CD14-positive monocyte (primary cell): ENCODE results near the gene PTPRN2. TPM values are rescaled to one million over a fixed set of nuclear protein-coding genes. Genes with fewer than 3 reads are reported as not detected.

Experiments
- DNase-seq, 3 donors: peaks; one replicate each; pipeline ENCODE4 v3.0.0-alpha.2; 2011 to 2022
- H2AFZ ChIP-seq: 2 replicates; pipeline ENCODE4 v1.6.0; 2012; ENCODE audit warnings: mild to moderate bottlenecking, low read depth, low read length, inconsistent platforms; ENCODE audit not compliant: insufficient read depth, poor library complexity, severe bottlenecking
- H3K27ac ChIP-seq, 2 donors: 1 replicate in 1 of 2; 2 replicates in 1 of 2; pipeline ENCODE4 v1.5.1; 2012 to 2013; ENCODE audit warnings: low read length in 2 of 2, control low read depth in 1 of 2, inconsistent platforms in 1 of 2, low read depth in 1 of 2, mild to moderate bottlenecking in 1 of 2
- H3K27me3 ChIP-seq, 2 donors: one replicate each; pipeline versions ENCODE4 v1.6.0 to v1.6.1; 2011 to 2013; ENCODE audit warnings: low read length in 2 of 2; ENCODE audit not compliant: control insufficient read depth in 2 of 2, insufficient read depth in 2 of 2
- H3K36me3 ChIP-seq, 2 donors: replicated peaks in 1 of 2; 1 replicate in 1 of 2; 2 replicates in 1 of 2; pipeline versions ENCODE4 v1.5.1 to v1.6.1; 2012 to 2013; ENCODE audit warnings: low read length in 2 of 2, control low read depth in 1 of 2, inconsistent platforms in 1 of 2, mild to moderate bottlenecking in 1 of 2; ENCODE audit not compliant: insufficient read depth in 2 of 2, control insufficient read depth in 1 of 2
- H3K4me1 ChIP-seq, 2 donors: 1 replicate in 1 of 2; 2 replicates in 1 of 2; pipeline versions ENCODE4 v1.5.1 to v1.6.1; 2012 to 2013; ENCODE audit warnings: low read length in 2 of 2, control low read depth in 1 of 2, inconsistent platforms in 1 of 2, mild to moderate bottlenecking in 1 of 2, moderate library complexity in 1 of 2; ENCODE audit not compliant: insufficient read depth in 2 of 2, control insufficient read depth in 1 of 2
- H3K4me2 ChIP-seq: replicated peaks from 2 replicates; pipeline ENCODE3; 2012; ENCODE audit warnings: low read length, moderate library complexity, mild to moderate bottlenecking; ENCODE audit not compliant: poor library complexity, severe bottlenecking; ENCODE audit errors: extremely low read depth
- H3K4me3 ChIP-seq, 3 experiments: fragments of 200-600 bp in 1 of 3; sonication (generic) in 1 of 3; replicated peaks in 1 of 3; 1 replicate in 2 of 3; 2 replicates in 1 of 3; pipeline ENCODE4 v1.5.1; 2011 to 2013; ENCODE audit warnings: low read length in 3 of 3, mild to moderate bottlenecking in 3 of 3, control low read depth in 2 of 3, low read depth in 2 of 3, inconsistent platforms in 1 of 3, moderate library complexity in 1 of 3
- H3K79me2 ChIP-seq: 2 replicates; pipeline ENCODE4 v1.6.0; 2012; ENCODE audit warnings: mild to moderate bottlenecking, control low read depth, inconsistent platforms, low read length, moderate library complexity; ENCODE audit not compliant: insufficient read depth
- H3K9ac ChIP-seq: 2 replicates; pipeline ENCODE4 v1.6.0; 2017; ENCODE audit warnings: low read length, mild to moderate bottlenecking; ENCODE audit not compliant: insufficient read depth, poor library complexity, severe bottlenecking
- H3K9me3 ChIP-seq, 2 donors: replicated peaks in 1 of 2; 1 replicate in 1 of 2; 2 replicates in 1 of 2; pipeline versions ENCODE4 v1.5.1 to v1.6.1; 2012 to 2013; ENCODE audit warnings: low read length in 2 of 2, control low read depth in 1 of 2; ENCODE audit not compliant: control insufficient read depth in 1 of 2, insufficient read depth in 1 of 2
- H4K20me1 ChIP-seq: 2 replicates; pipeline ENCODE4 v1.6.0; 2012; ENCODE audit warnings: mild to moderate bottlenecking, low read length, control low read depth, moderate library complexity; ENCODE audit not compliant: insufficient read depth
- H3K27ac Mint-ChIP-seq, 7 donors: one replicate each; pipeline ENCODE4 v1.8.0; 2020; ENCODE audit warnings: mild to moderate bottlenecking in 7 of 7, mixed read lengths in 7 of 7, moderate library complexity in 6 of 7, inconsistent platforms in 2 of 7
- H3K27me3 Mint-ChIP-seq, 3 donors: one replicate each; pipeline ENCODE4 v1.8.0; 2021 to 2022; ENCODE audit warnings: low read depth in 3 of 3, mild to moderate bottlenecking in 3 of 3, mixed read lengths in 3 of 3, moderate library complexity in 3 of 3, inconsistent platforms in 1 of 3
- H3K36me3 Mint-ChIP-seq, 2 donors: one replicate each; pipeline ENCODE4 v1.8.0; 2020; ENCODE audit warnings: mixed read lengths in 2 of 2, inconsistent platforms in 1 of 2, mild to moderate bottlenecking in 1 of 2
- H3K4me1 Mint-ChIP-seq: one replicate; pipeline ENCODE4 v1.8.0; 2020; ENCODE audit warnings: mild to moderate bottlenecking, mixed read lengths
- H3K4me3 Mint-ChIP-seq, 2 donors: one replicate each; pipeline ENCODE4 v1.8.0; 2020; ENCODE audit warnings: mild to moderate bottlenecking in 2 of 2, mixed read lengths in 2 of 2, moderate library complexity in 1 of 2
- H3K9me3 Mint-ChIP-seq, 7 donors: one replicate each; pipeline ENCODE4 v1.8.0; 2020 to 2022; ENCODE audit warnings: mixed read lengths in 7 of 7, mild to moderate bottlenecking in 6 of 7, moderate library complexity in 6 of 7, inconsistent platforms in 2 of 7
- WGBS: methylation state at CpG from one replicate; pipeline ENCODE4 v1.1.5; 2013; ENCODE audit warnings: missing lambda C conversion rate; ENCODE audit not compliant: insufficient coverage; 5-methylcytosine and 5-hydroxymethylcytosine counted together
- intact Hi-C, 2 donors: fragments of 100-400 bp; cut with micrococcal nuclease; formaldehyde crosslinking; loops; one replicate each; pipeline versions ENCODE4 v1.15.0 to v1.15.1; 2023
- polyA plus RNA-seq, 3 donors: library from polyadenylated mRNA; depleted of rRNA in 1 of 3; unstranded in 2 of 3; stranded (reverse) in 1 of 3; fragments of 300-500 nt in 2 of 3; fragments of >200 nt in 1 of 3; fragmentation: Illumina TruSeq in 2 of 3; gene quantifications; 1 replicate in 2 of 3; 2 replicates in 1 of 3; pipeline ENCODE4 v1.2.3, GENCODE V29; 2012 to 2021
- TF ChIP-seq, protein P1 (sequence below): fragments of 200-600 bp; IDR thresholded peaks from one replicate; pipeline ENCODE4 v1.8.0; 2022; ENCODE audit warnings: antibody characterized with exemption, mild to moderate bottlenecking

Gene PTPRN2
- polyA plus RNA-seq, 3 donors, result 0.25 to 1.4 (median 0.97) TPM

DNA sequence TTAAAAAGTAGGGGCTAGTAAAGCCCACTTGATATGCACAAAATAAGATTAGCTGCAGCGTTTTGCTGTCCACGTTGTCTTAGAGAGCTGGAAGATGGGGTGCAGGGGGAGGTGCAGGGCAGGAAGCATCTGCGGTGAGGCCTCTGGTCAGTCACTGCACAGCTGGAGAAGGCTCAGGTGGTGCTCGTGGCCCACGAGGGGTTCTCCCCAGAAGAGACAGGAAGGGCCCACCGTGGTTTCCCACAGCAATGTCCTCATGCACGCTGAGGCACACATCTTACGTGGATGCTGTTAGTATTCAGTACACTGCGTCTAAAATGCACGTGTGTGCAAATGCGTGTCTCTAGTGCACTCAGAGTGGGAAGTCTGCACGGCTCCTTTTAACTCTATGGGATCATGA, 582.1 kb downstream of the PTPRN2 start:
- no peak overlapping the region for H3K4me2 ChIP-seq
- H3K36me3 Mint-ChIP-seq, result no peaks in the 10 kb centered on the region
- H3K9ac ChIP-seq, result no peak overlapping the region
- H3K4me3 Mint-ChIP-seq, result no peak overlapping the region
- no peak for DNase-seq
- H3K27ac Mint-ChIP-seq, result no peak overlapping the region
- H3K27me3 ChIP-seq, result no peaks in the 10 kb centered on the region
- no peaks in the 10 kb centered on the region for H3K4me1 ChIP-seq
- no peaks in the 10 kb centered on the region for H3K36me3 ChIP-seq
- H3K4me3 ChIP-seq, result no peak overlapping the region
- H3K9me3 ChIP-seq, result no peaks in the 10 kb centered on the region
- no peaks in the 10 kb centered on the region for H3K4me1 Mint-ChIP-seq
- no peak overlapping the region for H2AFZ ChIP-seq
- H4K20me1 ChIP-seq, result no peaks in the 10 kb centered on the region
- H3K9me3 Mint-ChIP-seq, result peaks cover 0 to 6% (median 0%) of the 10 kb centered on the region in 7 donors
- H3K27ac ChIP-seq, result no peak overlapping the region
- 50% methylated on average over 12 of the region's 12 CpGs for WGBS
- intact Hi-C loops, result no loop called here
- TF ChIP-seq, protein P1, sequence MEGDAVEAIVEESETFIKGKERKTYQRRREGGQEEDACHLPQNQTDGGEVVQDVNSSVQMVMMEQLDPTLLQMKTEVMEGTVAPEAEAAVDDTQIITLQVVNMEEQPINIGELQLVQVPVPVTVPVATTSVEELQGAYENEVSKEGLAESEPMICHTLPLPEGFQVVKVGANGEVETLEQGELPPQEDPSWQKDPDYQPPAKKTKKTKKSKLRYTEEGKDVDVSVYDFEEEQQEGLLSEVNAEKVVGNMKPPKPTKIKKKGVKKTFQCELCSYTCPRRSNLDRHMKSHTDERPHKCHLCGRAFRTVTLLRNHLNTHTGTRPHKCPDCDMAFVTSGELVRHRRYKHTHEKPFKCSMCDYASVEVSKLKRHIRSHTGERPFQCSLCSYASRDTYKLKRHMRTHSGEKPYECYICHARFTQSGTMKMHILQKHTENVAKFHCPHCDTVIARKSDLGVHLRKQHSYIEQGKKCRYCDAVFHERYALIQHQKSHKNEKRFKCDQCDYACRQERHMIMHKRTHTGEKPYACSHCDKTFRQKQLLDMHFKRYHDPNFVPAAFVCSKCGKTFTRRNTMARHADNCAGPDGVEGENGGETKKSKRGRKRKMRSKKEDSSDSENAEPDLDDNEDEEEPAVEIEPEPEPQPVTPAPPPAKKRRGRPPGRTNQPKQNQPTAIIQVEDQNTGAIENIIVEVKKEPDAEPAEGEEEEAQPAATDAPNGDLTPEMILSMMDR, result no peak
- H3K27me3 Mint-ChIP-seq, result peaks cover 4 to 13% (median 4%) of the 10 kb centered on the region in 3 donors
- H3K79me2 ChIP-seq, result no peaks in the 10 kb centered on the region

DNA sequence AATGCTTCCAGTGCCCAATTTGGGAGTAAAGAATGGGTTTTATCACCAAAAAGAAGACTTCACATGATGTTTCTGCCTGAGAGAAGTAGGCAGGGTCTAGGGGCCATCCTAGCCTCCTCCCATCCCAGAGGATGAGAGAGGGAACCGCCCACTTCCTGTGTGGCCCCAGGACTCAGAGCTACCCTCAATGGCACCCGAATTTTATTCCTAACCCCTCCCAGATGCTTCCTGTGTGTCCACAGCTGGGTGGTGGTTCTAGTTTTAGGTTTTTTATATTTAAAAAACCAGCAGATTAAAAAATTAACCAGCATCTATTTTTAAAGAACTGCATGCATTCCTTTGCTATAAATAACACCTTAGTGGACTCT, 583.5 kb downstream of the PTPRN2 start:
- Histone ChIP-seq H3K79me2 (no peaks in the 10 kb centered on the region), H4K20me1 (no peaks in the 10 kb centered on the region), H3K9me3 (no peaks in the 10 kb centered on the region), H3K27me3 (no peaks in the 10 kb centered on the region), H3K9ac (no peak overlapping the region), H3K4me3 (no peak overlapping the region), H2AFZ (no peak overlapping the region), H3K4me1 (no peaks in the 10 kb centered on the region), H3K27ac (no peak overlapping the region), H3K4me2 (no peak overlapping the region), H3K36me3 (no peaks in the 10 kb centered on the region)
- intact Hi-C loops, result no loop called here
- no peak overlapping the region for H3K4me3 Mint-ChIP-seq
- no peak for DNase-seq
- H3K27ac Mint-ChIP-seq, result peak overlapping the region in 1 of 7 donors; percentile 35
- TF ChIP-seq, protein P1, result no peak
- no peaks in the 10 kb centered on the region for H3K4me1 Mint-ChIP-seq
- no CpG with 5 or more reads among the region's 2 CpGs for whole genome bisulfite sequencing
- peaks cover 0 to 3% (median 0%) of the 10 kb centered on the region in 7 donors for H3K9me3 Mint-ChIP-seq
- peaks cover 4 to 13% (median 6%) of the 10 kb centered on the region in 3 donors for H3K27me3 Mint-ChIP-seq
- no peaks in the 10 kb centered on the region for H3K36me3 Mint-ChIP-seq
